Nephron progenitor cell (in vitro differentiated cells): ENCODE data around the gene PAPPA.

Source experiments
- DNase-seq: peaks from one replicate; pipeline ENCODE4 v3.0.0; 2021
- H3K27ac Mint-ChIP-seq: 2 replicates; pipeline ENCODE4 v1.8.0; 2021; ENCODE audit warnings: mild to moderate bottlenecking, moderate library complexity, mixed read lengths
- H3K27me3 Mint-ChIP-seq: 2 replicates; pipeline ENCODE4 v1.8.0; 2021; ENCODE audit warnings: mild to moderate bottlenecking, low read depth, mixed read lengths; ENCODE audit not compliant: poor library complexity
- H3K36me3 Mint-ChIP-seq: 2 replicates; pipeline ENCODE4 v1.8.0; 2021; ENCODE audit warnings: low read depth, mixed read lengths
- H3K4me1 Mint-ChIP-seq: 2 replicates; pipeline ENCODE4 v1.8.0; 2021; ENCODE audit warnings: mixed read lengths
- H3K4me3 Mint-ChIP-seq: 2 replicates; pipeline ENCODE4 v1.8.0; 2021; ENCODE audit warnings: mild to moderate bottlenecking, moderate library complexity, mixed read lengths
- H3K9me3 Mint-ChIP-seq: 2 replicates; pipeline ENCODE4 v1.8.0; 2021; ENCODE audit warnings: mild to moderate bottlenecking, moderate library complexity, mixed read lengths
- TF ChIP-seq, protein P1 (sequence below): fragments of 200-600 bp; sonication (generic); IDR thresholded peaks from 2 replicates; pipeline ENCODE4 v1.5.0; 2021; ENCODE audit warnings: antibody characterized with exemption

Gene PAPPA

DNA sequence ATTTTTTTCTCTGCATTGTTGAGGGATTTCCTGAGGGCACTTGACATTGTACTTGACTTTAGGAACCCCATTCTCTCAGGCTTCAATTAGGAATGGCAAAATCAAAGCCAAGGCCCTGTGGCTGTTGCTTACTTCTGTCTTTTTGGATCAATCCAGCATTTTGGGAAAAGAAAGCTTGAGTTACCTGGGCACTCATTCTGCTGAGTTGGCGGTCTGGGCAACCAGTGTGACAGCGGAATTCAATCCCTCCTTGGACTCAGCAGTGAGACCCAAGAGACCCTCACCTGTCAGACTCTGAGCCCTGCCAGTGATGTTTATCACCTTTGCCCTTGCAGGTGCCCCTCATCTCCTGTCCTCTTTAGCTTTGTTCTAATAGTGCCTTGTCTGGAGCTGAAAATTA lies 225.3 kb downstream of the PAPPA start:
- H3K27me3 Mint-ChIP-seq = peaks cover 14% of the 10 kb centered on the region
- H3K27ac Mint-ChIP-seq = no peak overlapping the region
- H3K9me3 Mint-ChIP-seq = no peaks in the 10 kb centered on the region
- H3K4me1 Mint-ChIP-seq = peaks cover 16% of the 10 kb centered on the region
- DNase-seq = no peak
- H3K4me3 Mint-ChIP-seq = no peak overlapping the region
- TF ChIP-seq, protein P1, sequence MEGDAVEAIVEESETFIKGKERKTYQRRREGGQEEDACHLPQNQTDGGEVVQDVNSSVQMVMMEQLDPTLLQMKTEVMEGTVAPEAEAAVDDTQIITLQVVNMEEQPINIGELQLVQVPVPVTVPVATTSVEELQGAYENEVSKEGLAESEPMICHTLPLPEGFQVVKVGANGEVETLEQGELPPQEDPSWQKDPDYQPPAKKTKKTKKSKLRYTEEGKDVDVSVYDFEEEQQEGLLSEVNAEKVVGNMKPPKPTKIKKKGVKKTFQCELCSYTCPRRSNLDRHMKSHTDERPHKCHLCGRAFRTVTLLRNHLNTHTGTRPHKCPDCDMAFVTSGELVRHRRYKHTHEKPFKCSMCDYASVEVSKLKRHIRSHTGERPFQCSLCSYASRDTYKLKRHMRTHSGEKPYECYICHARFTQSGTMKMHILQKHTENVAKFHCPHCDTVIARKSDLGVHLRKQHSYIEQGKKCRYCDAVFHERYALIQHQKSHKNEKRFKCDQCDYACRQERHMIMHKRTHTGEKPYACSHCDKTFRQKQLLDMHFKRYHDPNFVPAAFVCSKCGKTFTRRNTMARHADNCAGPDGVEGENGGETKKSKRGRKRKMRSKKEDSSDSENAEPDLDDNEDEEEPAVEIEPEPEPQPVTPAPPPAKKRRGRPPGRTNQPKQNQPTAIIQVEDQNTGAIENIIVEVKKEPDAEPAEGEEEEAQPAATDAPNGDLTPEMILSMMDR = no peak
- peaks cover 6% of the 10 kb centered on the region for H3K36me3 Mint-ChIP-seq

DNA sequence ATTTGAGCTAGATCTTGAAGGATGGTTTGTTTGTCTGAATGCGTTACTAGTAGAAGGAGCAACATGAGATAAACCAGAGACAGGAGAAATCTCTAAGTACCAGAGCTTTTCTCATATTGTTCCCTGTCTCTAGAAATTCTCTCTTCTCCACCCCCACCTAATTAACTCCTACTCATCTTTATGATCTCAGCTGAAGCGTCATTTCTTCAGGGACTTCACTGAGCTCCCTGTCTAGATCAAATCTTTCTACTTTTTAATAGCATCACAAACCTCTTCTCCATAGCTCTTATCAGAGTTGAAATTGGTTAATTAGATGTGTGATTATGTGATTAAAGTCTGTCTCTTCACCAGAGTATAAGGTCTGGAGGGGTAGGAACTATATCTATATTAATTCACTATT lies 226.2 kb downstream of the PAPPA start:
- H3K27ac Mint-ChIP-seq = no peak overlapping the region
- no peak for DNase-seq
- no peaks in the 10 kb centered on the region for H3K9me3 Mint-ChIP-seq
- no peaks in the 10 kb centered on the region for H3K36me3 Mint-ChIP-seq
- no peak overlapping the region for H3K4me3 Mint-ChIP-seq
- peaks cover 14% of the 10 kb centered on the region for H3K27me3 Mint-ChIP-seq
- H3K4me1 Mint-ChIP-seq = peaks cover 16% of the 10 kb centered on the region
- TF ChIP-seq, protein P1 = no peak

DNA sequence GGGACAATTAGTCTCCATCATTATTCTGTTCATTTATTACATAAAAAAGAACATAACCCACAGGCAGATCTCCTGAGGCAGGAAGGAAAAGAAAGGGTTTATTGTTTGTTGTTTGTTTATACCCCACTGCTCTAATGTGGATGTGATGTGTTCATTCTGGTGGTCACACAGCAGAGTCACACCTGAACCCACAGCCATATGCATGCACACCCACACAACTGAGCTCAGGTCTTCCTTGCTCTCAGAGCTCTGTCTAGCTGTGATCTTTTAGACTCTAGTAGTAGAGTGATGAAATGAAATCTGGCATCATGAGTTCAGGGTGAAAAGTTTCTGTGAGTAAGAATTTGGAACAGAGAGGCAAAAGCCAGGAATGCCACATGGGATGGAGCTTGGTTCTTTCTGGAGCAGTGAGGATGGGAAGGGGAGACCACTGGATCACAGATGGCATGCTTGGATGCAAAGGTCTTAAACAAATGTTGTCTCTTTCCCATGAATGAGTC lies 227.0 kb downstream of the PAPPA start:
- Mint-ChIP-seq H3K36me3 (peaks cover 4% of the 10 kb centered on the region), H3K4me1 (peaks cover 16% of the 10 kb centered on the region)
- DNase-seq = no peak

DNA sequence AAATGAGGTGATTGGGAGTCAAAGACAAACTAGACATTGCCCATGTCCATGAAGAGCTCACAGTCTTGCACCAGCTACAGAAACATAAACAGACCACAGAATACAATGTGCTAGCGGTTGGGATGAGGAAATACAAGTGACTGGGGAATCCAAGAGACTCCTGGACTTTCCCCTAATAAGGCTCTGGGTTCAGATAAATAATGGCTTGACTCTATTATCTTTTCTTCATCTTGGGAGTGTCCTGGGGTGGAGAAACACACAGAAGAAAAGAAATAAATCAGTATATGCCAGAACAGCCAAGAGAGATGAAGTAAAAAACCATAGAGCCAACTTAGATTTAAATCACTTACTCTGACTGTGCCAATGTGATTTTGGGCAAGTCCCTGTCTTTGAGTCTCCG lies 227.8 kb downstream of the PAPPA start:
- TF ChIP-seq, protein P1 = no peak
- no peak overlapping the region for H3K4me3 Mint-ChIP-seq
- H3K27ac Mint-ChIP-seq = no peak overlapping the region
- peaks cover 7% of the 10 kb centered on the region for H3K36me3 Mint-ChIP-seq
- DNase-seq = no peak
- H3K27me3 Mint-ChIP-seq = peaks cover 14% of the 10 kb centered on the region
- H3K4me1 Mint-ChIP-seq = peaks cover 16% of the 10 kb centered on the region
- no peaks in the 10 kb centered on the region for H3K9me3 Mint-ChIP-seq

More for the DNA sequence above, 227.0 kb downstream of the PAPPA start:
- Mint-ChIP-seq H3K4me3 (no peak overlapping the region), H3K9me3 (no peaks in the 10 kb centered on the region), H3K27me3 (peaks cover 14% of the 10 kb centered on the region), H3K27ac (no peak overlapping the region)
- TF ChIP-seq, protein P1 = no peak

DNA sequence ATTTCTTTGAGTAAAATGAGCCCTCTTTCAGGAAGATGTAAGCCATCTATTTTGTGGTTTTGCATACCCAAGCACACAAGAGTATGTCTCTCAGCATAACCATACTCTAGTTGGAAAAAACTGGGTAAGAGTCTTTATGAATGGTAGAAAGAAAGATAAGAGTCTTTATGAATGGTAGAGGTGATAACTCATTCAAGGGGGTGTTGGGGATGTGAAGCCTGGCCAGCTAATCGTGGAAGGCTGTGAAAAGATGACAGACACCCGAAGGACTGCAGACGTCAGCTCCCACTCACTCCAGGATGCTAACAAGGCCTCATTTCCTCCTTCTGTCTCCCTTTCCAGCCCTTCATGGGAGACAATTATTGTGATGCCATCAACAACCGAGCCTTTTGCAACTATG lies 228.5 kb downstream of the PAPPA start:
- Mint-ChIP-seq H3K4me3 (no peak overlapping the region), H3K4me1 (peaks cover 16% of the 10 kb centered on the region), H3K27ac (no peak overlapping the region), H3K27me3 (peaks cover 14% of the 10 kb centered on the region), H3K36me3 (peaks cover 13% of the 10 kb centered on the region), H3K9me3 (no peaks in the 10 kb centered on the region)
- no peak for DNase-seq
- TF ChIP-seq, protein P1 = no peak

DNA sequence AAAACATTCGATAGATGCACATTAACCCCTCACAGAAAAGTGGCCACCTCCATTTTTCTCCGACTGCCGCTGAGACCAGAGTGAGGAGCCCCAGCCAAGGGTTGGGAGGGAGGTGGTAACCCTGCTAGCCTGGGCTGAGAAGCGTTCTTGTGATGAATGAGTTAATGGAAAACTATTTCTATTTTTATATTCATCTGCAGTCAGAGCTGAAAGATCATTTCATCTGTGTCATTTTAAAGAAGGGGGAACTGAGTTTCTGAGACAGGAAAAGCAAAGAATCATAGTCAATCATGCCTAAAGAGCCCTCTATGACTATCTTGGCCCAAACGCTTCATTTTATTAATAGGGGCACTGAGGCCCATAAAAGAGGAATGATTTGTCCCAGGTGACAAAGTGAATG lies 229.5 kb downstream of the PAPPA start:
- DNase-seq = no peak
- peaks cover 20% of the 10 kb centered on the region for H3K4me1 Mint-ChIP-seq
- H3K36me3 Mint-ChIP-seq = peaks cover 18% of the 10 kb centered on the region
- no peak overlapping the region for H3K27ac Mint-ChIP-seq
- peaks cover 14% of the 10 kb centered on the region for H3K27me3 Mint-ChIP-seq
- H3K9me3 Mint-ChIP-seq = no peaks in the 10 kb centered on the region
- no peak overlapping the region for H3K4me3 Mint-ChIP-seq
- TF ChIP-seq, protein P1 = no peak
